ENCODE data around the gene RBM15B.
A peak's percentile ranks its signal among the peaks of the same experiment; 100 is the strongest.
"Not testable (repeated sequence)": the region's sequence is repeated elsewhere in the genome, so short reads cannot be mapped to it uniquely, and the experiment has no call there.

The RBM15B gene

GRCh38 chr3:51378065-51378464 is 13.0 kb upstream of the RBM15B start:
- DNase-seq (ENCODE audit: low spot score): no peak

GRCh38 chr3:51378726-51379125 is 12.4 kb upstream of the RBM15B start:
- no peak for DNase-seq (ENCODE audit: low spot score)

- no peak for DNase-seq (ENCODE audit: low spot score)
Measured at GRCh38 chr3:51379301-51379700, 11.8 kb upstream of the RBM15B start.

GRCh38 chr3:51379746-51380455 is 11.2 kb upstream of the RBM15B start:
- no peak for DNase-seq (ENCODE audit: low spot score)

- DNase-seq (ENCODE audit: low spot score): no peak
Measured at GRCh38 chr3:51380601-51381332, 10.3 kb upstream of the RBM15B start.

- DNase-seq (ENCODE audit: low spot score): no peak
Measured at GRCh38 chr3:51381333-51381705, 9.8 kb upstream of the RBM15B start.

- no peak for DNase-seq (ENCODE audit: low spot score)
Measured at GRCh38 chr3:51382076-51382745, 8.9 kb upstream of the RBM15B start.

GRCh38 chr3:51382947-51383578 is 8.0 kb upstream of the RBM15B start:
- DNase-seq (ENCODE audit: low spot score): no peak

GRCh38 chr3:51384055-51384725 is 6.9 kb upstream of the RBM15B start:
- DNase-seq (ENCODE audit: low spot score): peak; percentile 28

GRCh38 chr3:51384726-51385473 is 6.2 kb upstream of the RBM15B start, which contains the start of gene MANF:
Gene MANF (plus strand): TSS chr3:51385291. CDS start chr3:51385343, 52 bp downstream.
- DNase-seq (ENCODE audit: low spot score): peak; percentile 100

GRCh38 chr3:51385621-51386091 is 5.4 kb upstream of the RBM15B start:
- DNase-seq (ENCODE audit: low spot score): no peak

GRCh38 chr3:51386159-51386851 is 4.8 kb upstream of the RBM15B start:
- DNase-seq (ENCODE audit: low spot score): no peak

- DNase-seq (ENCODE audit: low spot score): no peak
Measured at GRCh38 chr3:51386852-51387229, 4.2 kb upstream of the RBM15B start.

GRCh38 chr3:51387281-51387680 is 3.8 kb upstream of the RBM15B start:
- not testable (repeated sequence) for DNase-seq (ENCODE audit: low spot score)

GRCh38 chr3:51388286-51389029 is 2.6 kb upstream of the RBM15B start:
- no peak for DNase-seq (ENCODE audit: low spot score)

GRCh38 chr3:51389423-51390183 is 1.5 kb upstream of the RBM15B start:
- peak; percentile 50 for DNase-seq (ENCODE audit: low spot score)

- DNase-seq (ENCODE audit: low spot score): no peak
Measured at GRCh38 chr3:51390246-51391074, 625 bp upstream of the RBM15B start.

Measured in AG08395 (cell line).